GM12864 (cell line): Measurements from ENCODE around the gene NADSYN1.
"Not testable (repeated sequence)": the region's sequence is repeated elsewhere in the genome, so short reads cannot be mapped to it uniquely, and the experiment has no call there.

Source experiments
- DNase-seq: peaks from one replicate; pipeline ENCODE4 v3.0.0-alpha.2; 2011; ENCODE audit warnings: low read depth
- H3K4me3 ChIP-seq: 2 replicates; pipeline ENCODE4 v1.5.1; 2011; ENCODE audit warnings: mild to moderate bottlenecking, low read depth, low read length, control low read depth
- TF ChIP-seq, protein P1 (sequence below): IDR thresholded peaks from 2 replicates; pipeline ENCODE4 v1.5.1; 2011; ENCODE audit warnings: low read depth, mild to moderate bottlenecking, moderate library complexity, low read length, control low read depth, inconsistent platforms; ENCODE audit errors: missing control alignments

The NADSYN1 gene

DNA sequence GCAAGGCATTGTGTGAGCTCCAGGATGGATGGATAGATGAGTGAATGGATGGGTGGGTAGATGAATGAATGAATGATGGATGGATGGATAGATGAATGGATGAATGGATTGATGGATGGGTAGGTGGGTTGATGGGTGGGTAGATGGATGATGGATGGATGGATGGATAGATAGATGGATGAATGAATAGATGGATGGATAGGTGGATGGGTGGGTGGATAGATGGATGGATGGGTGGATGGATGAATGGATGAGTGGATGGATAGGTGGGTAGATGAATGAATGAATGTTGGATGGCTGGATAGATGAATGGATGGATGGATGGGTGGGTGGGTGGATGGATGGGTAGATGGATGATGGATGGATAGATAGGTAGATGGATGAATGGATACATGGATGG, 38.4 kb upstream of the NADSYN1 start:
- no peak overlapping the region for H3K4me3 ChIP-seq
- no peak for DNase-seq
- TF ChIP-seq, protein P1, sequence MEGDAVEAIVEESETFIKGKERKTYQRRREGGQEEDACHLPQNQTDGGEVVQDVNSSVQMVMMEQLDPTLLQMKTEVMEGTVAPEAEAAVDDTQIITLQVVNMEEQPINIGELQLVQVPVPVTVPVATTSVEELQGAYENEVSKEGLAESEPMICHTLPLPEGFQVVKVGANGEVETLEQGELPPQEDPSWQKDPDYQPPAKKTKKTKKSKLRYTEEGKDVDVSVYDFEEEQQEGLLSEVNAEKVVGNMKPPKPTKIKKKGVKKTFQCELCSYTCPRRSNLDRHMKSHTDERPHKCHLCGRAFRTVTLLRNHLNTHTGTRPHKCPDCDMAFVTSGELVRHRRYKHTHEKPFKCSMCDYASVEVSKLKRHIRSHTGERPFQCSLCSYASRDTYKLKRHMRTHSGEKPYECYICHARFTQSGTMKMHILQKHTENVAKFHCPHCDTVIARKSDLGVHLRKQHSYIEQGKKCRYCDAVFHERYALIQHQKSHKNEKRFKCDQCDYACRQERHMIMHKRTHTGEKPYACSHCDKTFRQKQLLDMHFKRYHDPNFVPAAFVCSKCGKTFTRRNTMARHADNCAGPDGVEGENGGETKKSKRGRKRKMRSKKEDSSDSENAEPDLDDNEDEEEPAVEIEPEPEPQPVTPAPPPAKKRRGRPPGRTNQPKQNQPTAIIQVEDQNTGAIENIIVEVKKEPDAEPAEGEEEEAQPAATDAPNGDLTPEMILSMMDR, result no peak

DNA sequence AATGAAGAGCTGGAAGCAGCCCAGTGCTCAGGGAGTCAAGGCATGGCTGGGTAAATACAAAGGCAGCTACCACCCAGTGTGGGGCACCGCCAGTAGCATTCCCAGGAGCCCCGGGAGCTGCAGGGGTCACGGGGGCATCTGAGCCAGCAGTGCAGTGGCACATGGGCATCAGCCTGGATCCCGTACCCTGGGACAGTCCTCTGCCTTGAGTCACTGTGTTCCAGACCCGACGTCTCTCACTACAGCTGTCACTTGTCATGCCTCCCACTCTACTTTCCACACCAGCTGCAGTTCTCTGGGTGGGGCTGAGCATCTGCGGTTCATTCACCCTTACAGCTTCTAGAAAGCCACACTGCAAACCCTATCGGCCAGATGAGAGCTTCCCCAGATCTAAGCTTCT, 34.4 kb upstream of the NADSYN1 start:
- DNase-seq, result peak; percentile 61
- TF ChIP-seq, protein P1, result no peak
- H3K4me3 ChIP-seq, result no peak overlapping the region

DNA sequence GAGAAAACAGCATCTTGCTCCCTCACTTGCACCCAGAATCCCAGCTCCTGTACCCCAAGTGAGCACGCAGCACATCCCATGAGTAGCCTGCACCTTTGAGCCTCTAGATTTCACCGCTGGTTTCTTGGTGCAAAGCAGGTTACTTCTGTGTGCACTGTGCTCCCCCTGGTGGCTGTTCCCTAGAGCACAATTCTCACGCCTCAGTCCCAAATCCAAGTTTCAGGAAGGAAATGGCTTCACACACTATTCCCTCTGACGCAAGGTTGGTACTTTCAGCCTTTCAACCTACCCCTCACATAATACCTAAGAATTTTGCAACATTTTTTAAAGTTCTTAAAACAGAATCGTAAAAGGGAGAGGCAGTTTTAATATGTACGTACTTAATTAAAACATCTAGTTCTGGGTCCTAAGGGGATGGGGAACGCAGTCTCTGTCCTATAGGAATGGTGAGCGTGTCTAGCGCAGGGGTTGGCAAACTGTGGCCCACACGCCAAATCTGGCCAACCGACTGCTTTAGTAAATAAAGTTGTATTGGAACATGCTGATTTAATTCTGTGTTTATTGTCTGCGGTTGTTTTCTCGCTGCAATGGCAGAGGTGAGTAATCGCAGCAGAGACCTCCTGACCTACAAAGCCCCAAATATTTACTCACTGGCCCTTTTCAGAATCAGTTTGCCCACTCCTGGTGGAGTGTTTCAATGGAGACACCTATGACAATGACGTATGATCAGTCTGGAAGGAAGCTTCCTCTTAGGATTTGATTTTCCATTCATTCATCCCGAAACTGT, 32.4 kb upstream of the NADSYN1 start:
- TF ChIP-seq, protein P1, result peak; percentile 92
- peak; percentile 30 for DNase-seq
- H3K4me3 ChIP-seq, result no peak overlapping the region

DNA sequence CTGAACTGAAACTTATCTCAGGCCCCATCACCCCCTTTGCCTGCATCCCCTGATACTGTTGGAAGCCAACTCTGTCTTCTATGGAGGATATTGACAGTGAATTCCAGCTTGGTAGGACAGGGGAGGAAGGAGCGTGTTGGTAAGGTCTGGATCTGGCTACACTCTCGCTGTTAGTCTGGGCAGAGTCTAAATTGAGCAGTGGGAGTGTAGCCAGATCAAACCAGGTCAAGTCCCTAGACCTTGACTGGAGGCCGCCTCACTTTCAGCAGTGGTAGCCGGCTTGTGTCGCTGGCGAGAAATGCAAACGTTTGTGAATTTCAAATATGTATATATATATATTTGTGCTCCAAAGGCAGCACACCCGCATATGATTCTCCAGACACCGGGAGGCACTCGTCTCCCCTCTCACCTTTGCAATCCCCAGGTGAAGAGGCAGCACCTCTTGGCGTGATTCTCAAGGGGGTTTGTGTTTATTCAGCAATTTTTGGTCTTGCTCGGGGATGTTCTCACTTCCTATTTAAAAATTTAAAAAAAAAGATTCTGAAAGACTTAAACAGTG, 31.5 kb upstream of the NADSYN1 start:
- no peak overlapping the region for H3K4me3 ChIP-seq
- TF ChIP-seq, protein P1, result no peak
- DNase-seq, result no peak

DNA sequence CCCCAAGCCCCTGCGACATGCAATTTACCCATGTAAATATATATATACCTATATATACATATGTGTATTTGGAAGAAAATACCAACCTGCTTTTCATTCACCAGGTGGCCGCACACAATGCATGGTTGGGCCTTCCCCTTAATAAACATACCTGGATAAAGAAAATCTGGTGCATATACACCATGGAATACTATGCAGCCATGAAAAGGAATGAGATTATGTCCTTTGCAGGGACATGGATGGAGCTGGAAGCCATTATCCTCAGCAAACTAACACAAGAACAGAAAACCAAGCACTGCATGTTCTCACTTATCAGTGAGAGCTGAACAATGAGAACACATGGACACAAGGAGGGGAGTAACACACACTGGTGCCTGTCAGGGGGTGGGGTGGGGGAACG, 30.7 kb upstream of the NADSYN1 start:
- not testable (repeated sequence) for H3K4me3 ChIP-seq, DNase-seq

DNA sequence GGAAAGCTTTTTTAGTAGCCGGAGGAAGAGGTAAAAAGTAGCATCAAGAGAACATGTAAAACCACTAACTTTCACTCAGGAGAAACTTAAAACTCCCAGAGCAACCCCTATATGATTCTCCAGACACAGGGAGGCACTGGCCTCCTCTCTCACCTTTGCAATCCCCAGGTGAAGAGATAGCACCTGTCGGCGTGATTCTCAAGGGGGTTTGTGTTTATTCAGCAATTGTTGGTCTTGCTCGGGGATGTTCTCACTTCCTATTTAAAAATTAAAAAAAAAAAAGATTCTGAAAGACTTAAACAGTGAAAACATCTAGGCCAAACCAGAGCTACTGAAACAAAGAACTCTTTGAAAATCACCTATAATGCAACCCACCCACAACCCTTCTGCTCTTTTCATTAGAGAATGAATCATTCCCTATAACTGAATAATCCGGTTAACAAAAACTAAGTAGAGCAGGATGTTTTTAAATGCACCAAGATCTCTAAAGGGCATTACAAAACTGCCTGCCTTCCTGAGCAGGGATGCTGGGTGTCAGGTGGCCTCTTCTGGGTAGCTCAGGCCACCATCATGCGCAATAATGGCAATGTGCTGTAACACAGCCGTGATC, 29.7 kb upstream of the NADSYN1 start:
- TF ChIP-seq, protein P1, result no peak
- H3K4me3 ChIP-seq, result no peak overlapping the region
- no peak for DNase-seq

DNA sequence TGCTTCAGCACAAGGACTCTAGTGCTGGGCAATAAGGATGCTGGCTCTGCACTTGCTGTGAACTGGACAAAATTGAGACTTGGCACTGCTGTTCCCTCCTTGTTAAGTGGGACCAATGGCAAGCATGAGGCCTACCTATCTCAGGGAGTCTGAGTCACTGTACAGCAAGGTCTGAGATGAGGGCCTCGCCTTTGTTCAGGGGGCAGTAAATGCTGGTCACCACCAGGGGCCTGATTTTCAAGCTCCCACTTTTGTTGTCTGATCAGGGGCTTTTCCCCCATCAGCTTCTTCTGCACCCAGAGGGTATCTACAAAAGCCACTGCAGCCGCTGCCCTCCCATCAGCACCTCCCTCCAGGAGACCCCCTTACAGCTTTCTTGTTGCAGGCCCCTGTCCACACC, 27.6 kb upstream of the NADSYN1 start:
- TF ChIP-seq, protein P1, result peak; percentile 20
- no peak for DNase-seq
- no peak overlapping the region for H3K4me3 ChIP-seq
